Measurements from ENCODE around the gene PAFAH1B2. TPM values are rescaled to one million over a fixed set of nuclear protein-coding genes. Genes with fewer than 3 reads are reported as not detected.

PAFAH1B2 gene
- total RNA-seq, 3 donors from 2014 or later: 76.8 to 92.2 (median 86.2) TPM

DNA sequence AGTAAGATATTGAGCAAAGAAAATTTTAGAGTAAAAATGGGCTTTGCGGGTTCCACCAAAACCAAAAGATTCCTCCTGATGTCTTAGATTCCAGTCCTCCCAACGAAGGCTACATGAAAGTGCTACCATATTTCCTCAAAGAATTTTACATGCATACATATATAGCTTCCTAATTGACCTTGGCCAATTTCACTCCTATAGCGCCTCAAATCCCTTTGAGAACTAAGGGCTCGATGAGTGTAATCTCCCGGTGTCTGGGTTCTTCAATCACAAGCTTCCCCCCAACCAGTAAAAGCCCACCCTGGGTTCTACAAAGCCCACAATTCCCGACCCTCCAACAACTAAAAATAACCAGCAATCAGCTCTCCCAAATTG lies 47.1 kb upstream of the PAFAH1B2 start:
- Histone ChIP-seq H3K4me3 (peak overlapping the region; percentile 83 to 98 (median 92)), H3K4me1 (peaks cover 0 to 22% of the 10 kb centered on the region in 2 donors), H3K27ac (peak overlapping the region; percentile 99), H3K36me3 (no peaks in the 10 kb centered on the region), H3K9me3 (no peaks in the 10 kb centered on the region), H3K27me3 (no peaks in the 10 kb centered on the region)
- no peak for DNase-seq (ENCODE audit: low spot score in 2 of 2)
- no peak for TF ChIP-seq POLR2A (IDR thresholded peaks at IDR 0.05)
- no peak for TF ChIP-seq POLR2AphosphoS5 (IDR thresholded peaks at IDR 0.05)
- TF ChIP-seq, protein P1, sequence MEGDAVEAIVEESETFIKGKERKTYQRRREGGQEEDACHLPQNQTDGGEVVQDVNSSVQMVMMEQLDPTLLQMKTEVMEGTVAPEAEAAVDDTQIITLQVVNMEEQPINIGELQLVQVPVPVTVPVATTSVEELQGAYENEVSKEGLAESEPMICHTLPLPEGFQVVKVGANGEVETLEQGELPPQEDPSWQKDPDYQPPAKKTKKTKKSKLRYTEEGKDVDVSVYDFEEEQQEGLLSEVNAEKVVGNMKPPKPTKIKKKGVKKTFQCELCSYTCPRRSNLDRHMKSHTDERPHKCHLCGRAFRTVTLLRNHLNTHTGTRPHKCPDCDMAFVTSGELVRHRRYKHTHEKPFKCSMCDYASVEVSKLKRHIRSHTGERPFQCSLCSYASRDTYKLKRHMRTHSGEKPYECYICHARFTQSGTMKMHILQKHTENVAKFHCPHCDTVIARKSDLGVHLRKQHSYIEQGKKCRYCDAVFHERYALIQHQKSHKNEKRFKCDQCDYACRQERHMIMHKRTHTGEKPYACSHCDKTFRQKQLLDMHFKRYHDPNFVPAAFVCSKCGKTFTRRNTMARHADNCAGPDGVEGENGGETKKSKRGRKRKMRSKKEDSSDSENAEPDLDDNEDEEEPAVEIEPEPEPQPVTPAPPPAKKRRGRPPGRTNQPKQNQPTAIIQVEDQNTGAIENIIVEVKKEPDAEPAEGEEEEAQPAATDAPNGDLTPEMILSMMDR (IDR thresholded peaks at IDR 0.05): no peak
- intact Hi-C loops (cut with DNase I; ENCODE audit: low total_unique reads): no loop called here

DNA sequence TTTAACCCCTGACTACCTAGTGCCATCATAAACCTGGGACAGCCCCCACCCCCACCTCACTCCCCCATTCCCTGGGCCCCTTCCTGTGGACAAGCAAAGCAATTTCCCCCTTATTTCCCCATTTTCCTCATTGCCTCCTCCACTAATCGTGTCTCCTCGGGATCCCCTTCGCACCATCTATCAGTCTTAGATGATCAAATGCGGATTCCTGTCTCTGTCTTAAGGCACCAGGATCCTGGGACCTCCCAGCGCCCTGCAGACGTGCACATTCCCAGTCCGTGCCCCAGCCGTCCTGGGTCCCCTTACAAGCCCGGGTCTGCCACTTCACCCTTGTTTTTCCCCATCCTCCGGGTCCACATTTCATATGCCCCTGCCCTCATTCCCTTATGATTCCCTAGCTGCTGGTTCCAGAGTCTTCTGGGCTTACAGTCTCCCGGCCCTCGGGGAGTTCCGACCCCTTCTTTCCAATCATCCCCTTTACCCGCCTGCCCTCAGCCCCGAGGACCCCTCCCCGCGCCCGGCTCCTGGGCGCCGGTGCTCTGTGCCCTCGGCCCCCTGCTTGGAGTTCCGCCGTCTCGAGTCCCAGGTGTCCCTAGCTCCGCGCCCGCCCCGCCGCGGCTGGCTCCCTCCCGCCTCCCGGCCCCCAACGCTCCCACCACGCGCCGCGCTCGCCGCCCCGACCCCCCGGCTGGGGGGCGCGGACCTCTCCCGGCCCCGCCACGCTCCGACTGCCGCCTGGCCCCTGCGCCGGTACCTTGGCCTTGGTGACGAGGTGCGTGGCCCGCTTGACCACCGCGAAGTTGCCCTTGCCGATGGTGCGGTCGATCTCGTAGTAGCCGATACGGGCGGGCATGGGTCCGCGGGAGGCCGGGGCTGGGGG lies 46.5 kb upstream of the PAFAH1B2 start:
- TF ChIP-seq POLR2A (IDR thresholded peaks at IDR 0.05) (no peak), POLR2AphosphoS5 (IDR thresholded peaks at IDR 0.05) (peak in 1 of 3 donors; percentile 27)
- TF ChIP-seq, protein P1 (IDR thresholded peaks at IDR 0.05): no peak
- peak; percentile 45 to 58 for DNase-seq (ENCODE audit: low spot score in 2 of 2)
- H3K9me3 ChIP-seq: no peaks in the 10 kb centered on the region
- peak overlapping the region; percentile 99 for H3K27ac ChIP-seq
- peaks cover 0 to 19% of the 10 kb centered on the region in 2 donors for H3K4me1 ChIP-seq
- H3K27me3 ChIP-seq: no peaks in the 10 kb centered on the region
- intact Hi-C loops (cut with DNase I; ENCODE audit: low total_unique reads): no loop called here
- H3K4me3 ChIP-seq: peak overlapping the region; percentile 83 to 98 (median 92)
- H3K36me3 ChIP-seq: no peaks in the 10 kb centered on the region

DNA sequence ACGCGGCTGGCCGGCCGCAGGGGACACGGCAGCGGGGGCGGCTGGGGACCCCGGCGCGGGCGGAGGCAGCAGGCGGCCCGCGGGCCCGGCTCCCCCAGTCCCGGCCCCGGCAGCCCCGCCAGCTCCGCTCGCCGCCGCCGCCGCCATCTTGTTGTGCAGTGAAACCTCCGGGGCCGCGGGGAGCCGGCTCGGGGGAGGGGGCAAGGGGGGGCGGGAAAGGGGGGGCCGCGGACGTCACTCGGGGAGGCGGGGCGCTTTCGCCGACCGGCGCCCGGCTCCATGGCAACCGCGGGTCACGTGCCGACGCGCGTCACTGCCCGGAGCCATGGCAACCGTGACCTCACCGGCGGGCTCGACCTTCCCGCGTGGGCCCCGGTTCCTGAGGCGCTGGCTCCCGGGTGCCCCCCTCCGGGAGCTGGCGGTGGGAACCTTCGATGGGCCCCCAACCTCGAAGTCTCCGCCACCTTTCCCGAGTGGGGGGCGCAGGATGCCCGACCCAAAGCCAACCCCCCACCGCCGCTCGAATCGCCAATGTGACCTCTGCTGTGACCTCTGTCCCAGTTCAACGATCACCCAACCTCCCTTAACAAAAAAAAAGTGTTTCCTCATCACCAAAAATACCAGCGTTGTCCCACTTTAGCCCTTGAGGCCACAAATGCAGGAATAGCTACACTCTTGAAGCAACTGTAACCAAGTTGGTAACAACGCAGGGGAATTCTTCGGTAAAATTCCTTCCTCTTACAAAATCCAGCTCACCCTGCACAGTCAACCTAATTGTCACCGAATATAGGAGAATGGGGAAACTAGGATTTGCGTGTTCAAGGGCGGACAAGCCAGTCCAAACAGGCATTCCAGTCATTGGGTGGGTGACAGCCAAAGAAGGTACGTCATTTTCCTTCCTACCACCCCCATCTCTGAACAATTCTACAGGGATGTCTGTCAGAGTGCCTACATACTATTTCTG lies 45.5 kb upstream of the PAFAH1B2 start, which contains the start of gene SIK3:
Gene SIK3, minus strand, starts transcription at position 160 of the 964 bp plus-strand sequence. Its CDS starts 13 bp downstream, at position 147.
- intact Hi-C loops (cut with DNase I; ENCODE audit: low total_unique reads): no loop called here
- Histone ChIP-seq H3K27ac (peak within 1 kb of the TSS; percentile 99), H3K9me3 (no peaks in the 10 kb centered on the region), H3K36me3 (no peaks in the 10 kb centered on the region), H3K27me3 (no peaks in the 10 kb centered on the region), H3K4me1 (peaks cover 0 to 17% of the 10 kb centered on the region in 2 donors), H3K4me3 (peak within 1 kb of the TSS; percentile 83 to 98 (median 92))
- DNase-seq (ENCODE audit: low spot score in 2 of 2): peak; percentile 91
- TF ChIP-seq POLR2AphosphoS5 (IDR thresholded peaks at IDR 0.05) (peak; percentile 75 to 85 (median 78)), POLR2A (IDR thresholded peaks at IDR 0.05) (peak; percentile 54)
- TF ChIP-seq, protein P1 (IDR thresholded peaks at IDR 0.05): peak in 2 of 3 donors; percentile 40 to 55

DNA sequence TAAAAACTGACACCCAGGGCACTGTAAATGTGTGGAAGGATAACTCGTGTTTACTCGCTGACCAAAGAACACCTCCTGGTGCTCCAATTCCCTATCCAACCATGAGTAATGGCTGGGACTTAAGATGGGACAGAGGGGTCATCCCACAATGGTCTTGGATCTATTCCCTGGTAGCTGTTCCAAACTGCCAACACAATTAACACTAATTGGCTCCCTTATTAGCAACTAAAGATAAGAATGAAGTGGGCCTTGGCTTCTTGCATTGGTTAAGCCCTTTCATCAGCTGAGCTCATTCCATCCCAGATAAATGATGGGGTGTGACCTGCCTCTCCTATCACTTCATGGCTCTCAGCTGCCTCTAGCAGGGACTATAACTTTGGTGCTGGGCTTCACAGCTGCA lies 44.4 kb upstream of the PAFAH1B2 start:
- Histone ChIP-seq H3K4me3 (no peak overlapping the region), H3K36me3 (no peaks in the 10 kb centered on the region), H3K9me3 (no peaks in the 10 kb centered on the region), H3K4me1 (peaks cover 0 to 9% of the 10 kb centered on the region in 2 donors), H3K27me3 (no peaks in the 10 kb centered on the region), H3K27ac (peak overlapping the region; percentile 99)
- intact Hi-C loops (cut with DNase I; ENCODE audit: low total_unique reads): no loop called here
- no peak for DNase-seq (ENCODE audit: low spot score in 2 of 2)
- TF ChIP-seq, protein P1 (IDR thresholded peaks at IDR 0.05): no peak
- no peak for TF ChIP-seq POLR2A (IDR thresholded peaks at IDR 0.05)
- no peak for TF ChIP-seq POLR2AphosphoS5 (IDR thresholded peaks at IDR 0.05)

All from breast epithelium (tissue), 4 donors.